Fibroblast of mammary gland (primary cell): ENCODE results near the gene CIAPIN1.

Experiments
- DNase-seq: peaks from one replicate; pipeline ENCODE4 v3.0.0-alpha.2; 2010; ENCODE audit warnings: low read depth
- H3K4me3 ChIP-seq: 2 replicates; pipeline ENCODE4 v1.5.1; 2011; ENCODE audit warnings: low read depth, mild to moderate bottlenecking, low read length, moderate library complexity; ENCODE audit not compliant: control insufficient read depth
- CTCF ChIP-seq: conservative IDR thresholded peaks from 2 replicates; pipeline ENCODE4 v1.5.1; 2011; ENCODE audit warnings: low read depth, low read length, inconsistent platforms; ENCODE audit not compliant: control insufficient read depth, insufficient read depth

The CIAPIN1 gene

GRCh38 chr16:57387598-57388354, 59.4 kb downstream of the CIAPIN1 start:
- TF ChIP-seq CTCF: no peak
- no peak for DNase-seq

GRCh38 chr16:57386381-57386951, 60.7 kb downstream of the CIAPIN1 start:
- DNase-seq: peak; percentile 79
- H3K4me3 ChIP-seq: no peak overlapping the region
- TF ChIP-seq CTCF: no peak

More at GRCh38 chr16:57387598-57388354, 59.4 kb downstream of the CIAPIN1 start:
- no peak overlapping the region for H3K4me3 ChIP-seq

DNA sequence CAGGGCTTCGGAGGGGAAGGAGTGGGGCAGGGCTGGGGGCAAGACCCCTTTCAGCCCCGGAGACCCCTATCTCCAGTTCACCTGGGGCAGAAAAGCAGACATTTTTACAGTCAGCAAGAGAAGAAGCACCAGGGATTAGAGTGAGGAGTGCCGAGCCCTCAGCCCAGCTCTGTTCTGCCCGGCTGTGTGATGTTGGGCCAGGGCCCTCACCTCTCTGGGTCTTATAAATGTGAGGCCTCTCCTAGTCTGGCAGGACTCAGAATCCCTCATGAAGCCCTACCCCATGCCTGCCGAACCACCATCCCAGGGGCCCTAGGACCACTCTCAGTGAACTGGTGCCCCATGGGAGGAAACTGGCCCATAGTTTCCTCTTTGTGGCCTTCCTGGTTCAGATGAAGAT, 62.1 kb downstream of the CIAPIN1 start:
- DNase-seq: no peak
- no peak for TF ChIP-seq CTCF
- H3K4me3 ChIP-seq: no peak overlapping the region

DNA sequence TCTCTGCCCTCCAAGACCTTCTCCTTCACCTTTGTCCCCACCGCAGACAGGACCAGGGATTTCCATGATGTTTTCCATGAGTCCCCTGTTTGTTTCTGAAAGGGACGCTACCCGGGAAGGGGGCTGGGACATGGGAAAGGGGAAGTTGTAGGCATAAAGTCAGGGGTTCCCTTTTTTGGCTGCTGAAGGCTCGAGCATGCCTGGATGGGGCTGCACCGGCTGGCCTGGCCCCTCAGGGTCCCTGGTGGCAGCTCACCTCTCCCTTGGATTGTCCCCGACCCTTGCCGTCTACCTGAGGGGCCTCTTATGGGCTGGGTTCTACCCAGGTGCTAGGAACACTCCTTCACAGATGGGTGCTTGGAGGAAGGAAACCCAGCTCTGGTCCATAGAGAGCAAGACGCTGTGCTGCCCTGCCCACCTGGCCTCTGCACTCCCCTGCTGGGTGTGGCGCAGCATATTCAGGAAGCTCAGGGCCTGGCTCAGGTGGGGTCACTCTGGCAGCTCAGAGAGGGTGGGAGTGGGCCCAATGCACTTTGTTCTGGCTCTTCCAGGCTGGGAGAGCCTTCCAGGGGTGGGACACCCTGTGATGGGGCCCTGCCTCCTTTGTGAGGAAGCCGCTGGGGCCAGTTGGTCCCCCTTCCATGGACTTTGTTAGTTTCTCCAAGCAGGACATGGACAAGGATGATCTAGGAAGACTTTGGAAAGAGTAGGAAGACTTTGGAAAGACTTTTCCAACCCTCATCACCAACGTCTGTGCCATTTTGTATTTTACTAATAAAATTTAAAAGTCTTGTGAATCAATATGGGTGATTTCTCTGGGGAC, 62.7 kb downstream of the CIAPIN1 start:
- no peak for DNase-seq
- H3K4me3 ChIP-seq: no peak overlapping the region

DNA sequence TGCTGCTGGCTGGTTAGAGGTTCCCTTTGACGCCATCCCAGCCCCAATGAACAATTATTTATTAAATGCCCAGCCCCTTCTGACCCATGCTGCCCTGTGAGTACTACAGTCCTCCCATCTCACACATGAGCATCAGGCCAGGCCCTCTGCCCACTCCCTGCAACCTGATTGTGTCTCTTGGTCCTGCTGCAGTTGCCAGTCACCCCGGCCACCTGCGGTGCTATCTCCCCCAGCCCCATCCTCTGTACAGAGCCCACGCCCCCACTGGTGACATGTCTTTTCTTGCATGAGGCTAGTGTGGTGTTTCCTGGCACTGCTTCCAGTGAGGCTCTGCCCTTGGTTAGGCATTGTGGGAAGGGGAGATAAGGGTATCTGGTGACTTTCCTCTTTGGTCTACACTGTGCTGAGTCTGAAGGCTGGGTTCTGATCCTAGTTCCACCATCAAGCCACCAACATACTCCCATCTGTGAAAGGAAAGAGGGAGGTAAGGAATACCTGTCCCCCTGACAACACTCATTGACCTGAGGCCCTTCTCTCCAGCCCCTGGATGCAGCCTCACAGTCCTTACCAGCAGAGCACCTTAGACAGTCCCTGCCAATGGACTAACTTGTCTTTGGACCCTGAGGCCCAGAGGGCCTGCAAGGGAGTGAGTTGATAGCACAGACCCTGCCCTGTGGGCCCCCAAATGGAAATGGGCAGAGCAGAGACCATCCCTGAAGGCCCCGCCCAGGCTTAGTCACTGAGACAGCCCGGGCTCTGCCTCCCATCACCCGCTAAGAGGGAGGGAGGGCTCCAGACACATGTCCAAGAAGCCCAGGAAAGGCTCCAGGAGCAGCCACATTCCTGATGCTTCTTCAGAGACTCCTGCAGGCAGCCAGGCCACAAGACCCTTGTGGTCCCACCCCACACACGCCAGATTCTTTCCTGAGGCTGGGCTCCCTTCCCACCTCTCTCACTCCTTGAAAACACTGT, 63.6 kb downstream of the CIAPIN1 start:
- no peak for TF ChIP-seq CTCF
- H3K4me3 ChIP-seq: no peak overlapping the region
- DNase-seq: peak; percentile 34

More for the DNA sequence above, 62.7 kb downstream of the CIAPIN1 start:
- TF ChIP-seq CTCF: no peak
